Natural killer cell (primary cell): ENCODE measurements around the gene RSRC1. TPM values are rescaled to one million over a fixed set of nuclear protein-coding genes. Genes with fewer than 3 reads are reported as not detected.
"Not testable (repeated sequence)": the region's sequence is repeated elsewhere in the genome, so short reads cannot be mapped to it uniquely, and the experiment has no call there.

ENCODE experiments used
- ATAC-seq, 3 donors: fragments of 150-1000 bp in 2 of 3; fragments of 200-7000 bp in 1 of 3; cut with Tn5 transposase; 1 replicate in 1 of 3; 2 replicates in 2 of 3; pipeline ENCODE4 v1.10.0; 2021; ENCODE audit warnings: mild to moderate bottlenecking in 2 of 3, moderate library complexity in 2 of 3
- DNase-seq, 2 donors: peaks; one replicate each; pipeline versions ENCODE4 v3.0.0 to v3.0.0-alpha.2; 2013 to 2021; ENCODE audit warnings: mixed read lengths in 1 of 2
- H3K27ac ChIP-seq: one replicate; pipeline ENCODE4 v1.5.1; 2013; ENCODE audit warnings: mild to moderate bottlenecking, low read length
- H3K27me3 ChIP-seq: one replicate; pipeline ENCODE4 v1.6.1; 2013; ENCODE audit warnings: low read length; ENCODE audit not compliant: control insufficient read depth, insufficient read depth
- H3K36me3 ChIP-seq: one replicate; pipeline ENCODE4 v1.6.1; 2013; ENCODE audit warnings: low read length; ENCODE audit not compliant: control insufficient read depth, insufficient read depth
- H3K4me1 ChIP-seq: one replicate; pipeline ENCODE4 v1.6.1; 2013; ENCODE audit warnings: low read length; ENCODE audit not compliant: control insufficient read depth, insufficient read depth
- H3K4me3 ChIP-seq: one replicate; pipeline ENCODE4 v1.5.1; 2013; ENCODE audit warnings: low read length
- H3K9me3 ChIP-seq: one replicate; pipeline ENCODE4 v1.6.1; 2013; ENCODE audit warnings: low read length; ENCODE audit not compliant: control insufficient read depth, insufficient read depth
- H3K27ac Mint-ChIP-seq, 2 donors: one replicate each; pipeline ENCODE4 v1.8.0; 2022; ENCODE audit warnings: mild to moderate bottlenecking in 2 of 2, mixed read lengths in 2 of 2, moderate library complexity in 1 of 2
- H3K27me3 Mint-ChIP-seq, 2 donors: one replicate each; pipeline ENCODE4 v1.8.0; 2022; ENCODE audit warnings: low read depth in 2 of 2, mixed read lengths in 2 of 2
- H3K36me3 Mint-ChIP-seq: one replicate; pipeline ENCODE4 v1.8.0; 2022; ENCODE audit warnings: mixed read lengths
- H3K4me1 Mint-ChIP-seq, 2 donors: one replicate each; pipeline ENCODE4 v1.8.0; 2022; ENCODE audit warnings: mixed read lengths in 2 of 2
- H3K4me3 Mint-ChIP-seq: one replicate; pipeline ENCODE4 v1.8.0; 2022; ENCODE audit warnings: mild to moderate bottlenecking, moderate library complexity, mixed read lengths
- H3K9me3 Mint-ChIP-seq, 2 donors: one replicate each; pipeline ENCODE4 v1.8.0; 2022; ENCODE audit warnings: mixed read lengths in 2 of 2
- WGBS: methylation state at CpG from one replicate; pipeline ENCODE4 v1.1.7; 2013; ENCODE audit warnings: missing lambda C conversion rate; ENCODE audit not compliant: insufficient coverage; 5-methylcytosine and 5-hydroxymethylcytosine counted together
- intact Hi-C: fragments of 100-400 bp; cut with micrococcal nuclease; formaldehyde crosslinking; loops from one replicate; pipeline ENCODE4 v1.14.2; 2022
- total RNA-seq, 4 donors: library from RNA; stranded (reverse); fragments of 120-200 nt in 1 of 4; gene quantifications; one replicate each; pipeline versions ENCODE4 v1.2.3 to v1.2.4, GENCODE V29; 2013 to 2022
- TF ChIP-seq, protein P1 (sequence below): fragments of 200-600 bp; IDR thresholded peaks from one replicate; pipeline ENCODE4 v1.8.0; 2022; ENCODE audit warnings: antibody characterized with exemption

RSRC1 gene
- total RNA-seq, 3 donors from 2014 or later (not counting 1 experiment from before 2014, with no cell fraction given) = 37.3 to 41.1 (median 37.6) TPM

DNA sequence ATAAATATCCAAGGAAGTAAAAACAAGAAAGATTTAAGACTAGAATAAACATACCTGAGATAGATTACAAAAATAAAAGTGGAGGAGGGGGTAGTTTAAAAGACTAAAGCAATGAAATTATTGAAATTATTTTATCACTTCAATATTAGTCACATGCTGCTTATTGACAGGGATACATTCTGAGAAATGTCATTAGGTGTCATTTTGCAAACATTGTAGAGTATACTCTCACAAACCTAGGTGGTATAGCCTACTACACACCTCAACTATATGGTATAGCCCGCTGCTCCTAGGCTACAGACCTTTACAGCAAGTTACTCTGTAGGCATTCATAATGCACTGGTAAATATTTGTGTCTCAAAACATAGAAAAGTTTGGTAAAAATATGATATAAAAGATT is 384.0 kb downstream of the RSRC1 start:
- Histone ChIP-seq H3K27ac (no peak overlapping the region), H3K9me3 (no peaks in the 10 kb centered on the region), H3K27me3 (no peaks in the 10 kb centered on the region), H3K4me3 (no peak overlapping the region), H3K4me1 (no peaks in the 10 kb centered on the region), H3K36me3 (no peaks in the 10 kb centered on the region)
- Mint-ChIP-seq H3K27ac (no peak overlapping the region), H3K9me3 (peaks cover 3 to 6% of the 10 kb centered on the region in 2 donors), H3K4me1 (no peaks in the 10 kb centered on the region), H3K27me3 (no peaks in the 10 kb centered on the region), H3K4me3 (no peak overlapping the region), H3K36me3 (peaks cover 5% of the 10 kb centered on the region)
- intact Hi-C loops = no loop called here
- DNase-seq (no peak), ATAC-seq (no peak)
- 100% methylated on average over 1 of the region's 1 CpG for WGBS
- TF ChIP-seq, protein P1, sequence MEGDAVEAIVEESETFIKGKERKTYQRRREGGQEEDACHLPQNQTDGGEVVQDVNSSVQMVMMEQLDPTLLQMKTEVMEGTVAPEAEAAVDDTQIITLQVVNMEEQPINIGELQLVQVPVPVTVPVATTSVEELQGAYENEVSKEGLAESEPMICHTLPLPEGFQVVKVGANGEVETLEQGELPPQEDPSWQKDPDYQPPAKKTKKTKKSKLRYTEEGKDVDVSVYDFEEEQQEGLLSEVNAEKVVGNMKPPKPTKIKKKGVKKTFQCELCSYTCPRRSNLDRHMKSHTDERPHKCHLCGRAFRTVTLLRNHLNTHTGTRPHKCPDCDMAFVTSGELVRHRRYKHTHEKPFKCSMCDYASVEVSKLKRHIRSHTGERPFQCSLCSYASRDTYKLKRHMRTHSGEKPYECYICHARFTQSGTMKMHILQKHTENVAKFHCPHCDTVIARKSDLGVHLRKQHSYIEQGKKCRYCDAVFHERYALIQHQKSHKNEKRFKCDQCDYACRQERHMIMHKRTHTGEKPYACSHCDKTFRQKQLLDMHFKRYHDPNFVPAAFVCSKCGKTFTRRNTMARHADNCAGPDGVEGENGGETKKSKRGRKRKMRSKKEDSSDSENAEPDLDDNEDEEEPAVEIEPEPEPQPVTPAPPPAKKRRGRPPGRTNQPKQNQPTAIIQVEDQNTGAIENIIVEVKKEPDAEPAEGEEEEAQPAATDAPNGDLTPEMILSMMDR = no peak

DNA sequence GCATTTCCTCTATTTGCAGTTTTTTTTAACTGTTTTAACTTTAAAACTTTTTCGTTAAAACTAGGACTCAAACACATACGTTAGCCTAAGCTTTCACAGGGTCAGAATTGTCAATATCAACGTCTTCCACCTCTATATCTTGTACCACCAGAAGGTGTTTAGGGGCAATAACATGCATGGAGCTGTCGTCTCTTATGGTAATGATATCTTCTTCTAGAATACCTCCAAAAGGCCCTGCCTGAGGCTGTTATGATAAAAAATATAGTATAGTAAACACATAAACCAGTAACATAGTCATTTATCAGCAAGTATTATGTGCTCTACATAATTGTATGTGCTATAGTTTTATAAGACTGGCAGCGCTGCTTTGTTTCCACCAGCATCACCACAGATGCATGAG is 384.8 kb downstream of the RSRC1 start:
- no peaks in the 10 kb centered on the region for H3K9me3 ChIP-seq
- H3K27me3 ChIP-seq = no peaks in the 10 kb centered on the region
- intact Hi-C loops = no loop called here
- no peaks in the 10 kb centered on the region for H3K36me3 ChIP-seq
- Mint-ChIP-seq H3K4me3 (no peak overlapping the region), H3K9me3 (peaks cover 3 to 6% of the 10 kb centered on the region in 2 donors), H3K27me3 (no peaks in the 10 kb centered on the region), H3K4me1 (no peaks in the 10 kb centered on the region), H3K36me3 (peaks cover 5% of the 10 kb centered on the region), H3K27ac (no peak overlapping the region)
- no peaks in the 10 kb centered on the region for H3K4me1 ChIP-seq
- 68% methylated on average over 3 of the region's 5 CpGs for WGBS
- ATAC-seq (no peak), DNase-seq (no peak)
- no peak overlapping the region for H3K4me3 ChIP-seq
- TF ChIP-seq, protein P1 = no peak
- no peak overlapping the region for H3K27ac ChIP-seq

DNA sequence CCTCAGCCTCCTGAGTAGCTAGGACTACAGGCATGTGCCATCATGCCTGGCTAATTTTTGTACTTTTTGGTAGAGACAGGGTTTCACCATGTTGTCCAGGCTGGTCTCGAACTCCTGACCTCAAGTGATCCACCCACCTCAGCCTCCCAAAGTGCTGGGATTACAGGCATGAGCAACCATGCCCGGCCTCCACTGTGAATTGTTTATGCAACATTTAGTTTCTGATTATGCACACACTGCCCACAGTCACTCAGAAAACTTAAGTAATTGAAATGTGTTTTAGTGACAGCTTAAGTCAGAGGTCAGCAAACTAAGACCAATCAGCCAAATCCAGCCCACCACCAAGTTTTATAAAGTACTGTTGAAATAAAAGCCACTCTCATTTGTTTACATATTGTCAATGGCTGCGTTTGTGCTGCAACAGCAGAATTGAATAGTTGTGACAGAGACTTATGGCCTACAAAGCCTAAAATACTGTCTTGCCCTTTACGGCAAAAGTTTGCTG is 385.6 kb downstream of the RSRC1 start:
- H3K27me3 ChIP-seq, H3K9me3 Mint-ChIP-seq, DNase-seq, ATAC-seq, H3K36me3 ChIP-seq, H3K36me3 Mint-ChIP-seq, H3K27ac Mint-ChIP-seq, H3K4me1 Mint-ChIP-seq, H3K4me3 Mint-ChIP-seq, H3K4me1 ChIP-seq, H3K27ac ChIP-seq, H3K4me3 ChIP-seq, H3K9me3 ChIP-seq, H3K27me3 Mint-ChIP-seq, intact Hi-C loops: not testable (repeated sequence)
- 89% methylated on average over 3 of the region's 4 CpGs for WGBS

- Histone ChIP-seq H3K9me3 (no peaks in the 10 kb centered on the region), H3K27me3 (no peaks in the 10 kb centered on the region), H3K4me3 (no peak overlapping the region), H3K27ac (no peak overlapping the region), H3K4me1 (no peaks in the 10 kb centered on the region), H3K36me3 (no peaks in the 10 kb centered on the region)
- intact Hi-C loops = no loop called here
- Mint-ChIP-seq H3K36me3 (peaks cover 6% of the 10 kb centered on the region), H3K27me3 (no peaks in the 10 kb centered on the region), H3K4me3 (no peak overlapping the region), H3K27ac (no peak overlapping the region), H3K4me1 (peaks cover 6 to 7% of the 10 kb centered on the region in 2 donors), H3K9me3 (peaks cover 7 to 8% of the 10 kb centered on the region in 2 donors)
- TF ChIP-seq, protein P1 = no peak
- ATAC-seq (no peak), DNase-seq (no peak)
Measured at GRCh38 chr3:158505117-158505516, 395.2 kb downstream of the RSRC1 start.
